ENCODE measurements around the gene ZSCAN21. TPM values are rescaled to one million over a fixed set of nuclear protein-coding genes. Genes with fewer than 3 reads are reported as not detected.

The ZSCAN21 gene
- total RNA-seq, 2 donors from 2014 or later: 6.7 to 7.1 TPM

- Histone ChIP-seq H3K4me3 (no peak overlapping the region), H3K4me1 (no peaks in the 10 kb centered on the region), H3K9me3 (no peaks in the 10 kb centered on the region), H3K36me3 (peaks cover 65% of the 10 kb centered on the region), H3K27ac (no peak overlapping the region), H3K27me3 (no peaks in the 10 kb centered on the region)
- no peak for TF ChIP-seq CTCF (IDR thresholded peaks at IDR 0.05)
- DNase-seq (ENCODE audit: low spot score): no peak
Measured at GRCh38 chr7:100109521-100110163, 60.1 kb downstream of the ZSCAN21 start.

DNA sequence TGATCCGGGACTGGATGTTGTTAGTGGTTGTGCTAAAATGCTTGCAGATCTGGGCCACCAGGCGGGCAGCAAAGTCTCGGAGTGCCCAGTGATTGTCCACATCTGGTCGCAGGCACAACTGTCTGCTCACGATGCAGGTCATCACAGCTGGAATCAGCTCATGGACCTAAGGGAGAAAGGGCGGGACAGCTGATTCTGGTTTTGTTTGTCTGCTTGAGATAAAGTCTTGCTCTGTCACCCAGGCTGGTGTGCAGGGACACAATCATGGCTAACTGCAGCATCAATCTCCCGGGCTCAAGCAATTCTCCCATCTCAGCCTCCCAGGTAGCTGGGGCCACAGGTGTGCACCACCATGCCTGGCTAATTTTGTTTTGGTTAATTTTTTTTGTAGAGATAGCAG is 61.6 kb downstream of the ZSCAN21 start:
- H3K9me3 ChIP-seq: no peaks in the 10 kb centered on the region
- no peak for TF ChIP-seq CTCF (IDR thresholded peaks at IDR 0.05)
- H3K27me3 ChIP-seq: no peaks in the 10 kb centered on the region
- H3K4me3 ChIP-seq: no peak overlapping the region
- peaks cover 51% of the 10 kb centered on the region for H3K36me3 ChIP-seq
- no peak overlapping the region for H3K27ac ChIP-seq
- no peak for DNase-seq (ENCODE audit: low spot score)
- H3K4me1 ChIP-seq: no peaks in the 10 kb centered on the region

GRCh38 chr7:100111914-100112313 is 62.3 kb downstream of the ZSCAN21 start:
- Histone ChIP-seq H3K27me3 (no peaks in the 10 kb centered on the region), H3K36me3 (peaks cover 45% of the 10 kb centered on the region), H3K4me1 (no peaks in the 10 kb centered on the region), H3K27ac (no peak overlapping the region), H3K4me3 (no peak overlapping the region), H3K9me3 (no peaks in the 10 kb centered on the region)
- no peak for DNase-seq (ENCODE audit: low spot score)
- TF ChIP-seq CTCF (IDR thresholded peaks at IDR 0.05): no peak

MicroRNA genes within 50 kb of the gene (microRNA counts, 767-probe panel; counts per million panel counts)
- 2,457 to 4,473 counts per million in 2 donors for microRNA hsa-miR-106b-5p
- microRNA hsa-miR-25-3p: 3,820 to 9,537 counts per million in 2 donors
- 3,619 to 8,464 counts per million in 2 donors for microRNA hsa-miR-93-5p

Small RNAs within 50 kb of the gene (microRNA-seq; reads per million reads assigned to microRNA genes)
- gene MIR106B (ENCODE audit: borderline number of aligned reads in 2 of 2, borderline replicate concordance in 1 of 2) (756 to 2,174 reads per million in 2 donors), gene MIR25 (ENCODE audit: borderline number of aligned reads in 2 of 2, borderline replicate concordance in 1 of 2) (266 to 517 reads per million in 2 donors), gene MIR93 (ENCODE audit: borderline number of aligned reads in 2 of 2, borderline replicate concordance in 1 of 2) (2,291 to 3,534 reads per million in 2 donors)

Other genes with a start within 250 kb of the ZSCAN21 start
- gene CYP3A43, start 221.8 kb upstream of the ZSCAN21 start, total RNA-seq: under 1 TPM in 1 of 2 donors, not detected in 1; 0.28 TPM
- gene OR2AE1, start 172.7 kb upstream of the ZSCAN21 start, total RNA-seq: under 1 TPM in 1 of 2 donors, not detected in 1; 0.43 TPM
- gene TRIM4, start 130.2 kb upstream of the ZSCAN21 start, total RNA-seq: 10 to 100 TPM in 1 of 2 donors, 1 to 10 TPM in 1; 8.8 to 13.3 TPM
- not detected for gene GJC3, start 120.2 kb upstream of the ZSCAN21 start, total RNA-seq
- gene AZGP1, start 73.7 kb upstream of the ZSCAN21 start, total RNA-seq: 10 to 100 TPM; 11.3 to 46.5 TPM
- 10 to 100 TPM; 19.8 to 20.0 TPM for gene ZKSCAN1, start 34.2 kb upstream of the ZSCAN21 start, total RNA-seq
- 10 to 100 TPM; 11.8 to 16.1 TPM for gene ZNF3, start 31.9 kb downstream of the ZSCAN21 start, total RNA-seq
- 10 to 100 TPM; 46.7 to 64.2 TPM for gene COPS6, start 39.2 kb downstream of the ZSCAN21 start, total RNA-seq
- gene MCM7, start 51.6 kb downstream of the ZSCAN21 start, total RNA-seq: 10 to 100 TPM in 1 of 2 donors, 1 to 10 TPM in 1; 8.3 to 13.0 TPM
- gene AP4M1, start 51.9 kb downstream of the ZSCAN21 start, total RNA-seq: 10 to 100 TPM; 12.2 to 12.4 TPM
- gene TAF6, start 69.6 kb downstream of the ZSCAN21 start, total RNA-seq: 10 to 100 TPM; 41.7 to 49.1 TPM
- 1 to 10 TPM; 6.1 to 6.2 TPM for gene CNPY4, start 69.9 kb downstream of the ZSCAN21 start, total RNA-seq
- 1 to 10 TPM; 3.3 to 6.1 TPM for gene MBLAC1, start 77.2 kb downstream of the ZSCAN21 start, total RNA-seq
- 100 to 1,000 TPM; 153 to 168 TPM for gene LAMTOR4, start 99.1 kb downstream of the ZSCAN21 start, total RNA-seq
- 1 to 10 TPM; 5.1 to 8.3 TPM for gene TRAPPC14, start 108.9 kb downstream of the ZSCAN21 start, total RNA-seq
- gene GAL3ST4, start 118.8 kb downstream of the ZSCAN21 start, total RNA-seq: 1 to 10 TPM; 1.3 to 2.4 TPM
- gene GPC2, start 127.6 kb downstream of the ZSCAN21 start, total RNA-seq: under 1 TPM in 1 of 2 donors, not detected in 1; 0.12 TPM
- not detected for gene STAG3, start 128.1 kb downstream of the ZSCAN21 start, total RNA-seq
- under 1 TPM in 1 of 2 donors, not detected in 1; 0.43 TPM for gene PVRIG, start 170.2 kb downstream of the ZSCAN21 start, total RNA-seq

All from right atrium auricular region (tissue), 2 donors.